ENCODE measurements around the gene SLIT1. TPM values are rescaled to one million over a fixed set of nuclear protein-coding genes. Genes with fewer than 3 reads are reported as not detected.

Gene SLIT1
- total RNA-seq, 1 donor from 2014 or later: not detected

- intact Hi-C loops (cut with DNase I): no loop called here
- no peaks in the 10 kb centered on the region for H3K9me3 ChIP-seq
- DNase-seq (ENCODE audit: low spot score in 2 of 2): no peak
- no peak overlapping the region for H3K4me3 ChIP-seq
- no peak overlapping the region for H3K27ac ChIP-seq
- TF ChIP-seq CTCF (IDR thresholded peaks at IDR 0.05): no peak
- no peaks in the 10 kb centered on the region for H3K4me1 ChIP-seq
- no peaks in the 10 kb centered on the region for H3K36me3 ChIP-seq
- no peaks in the 10 kb centered on the region for H3K27me3 ChIP-seq
Observed at GRCh38 chr10:97109547-97109946, 76.2 kb downstream of the SLIT1 start.

GRCh38 chr10:97107551-97107950 is 78.2 kb downstream of the SLIT1 start:
- Histone ChIP-seq H3K27me3 (no peaks in the 10 kb centered on the region), H3K9me3 (no peaks in the 10 kb centered on the region), H3K4me1 (no peaks in the 10 kb centered on the region), H3K27ac (no peak overlapping the region), H3K36me3 (no peaks in the 10 kb centered on the region), H3K4me3 (no peak overlapping the region)
- DNase-seq (ENCODE audit: low spot score in 2 of 2): no peak
- intact Hi-C loops (cut with DNase I): no loop called here
- no peak for TF ChIP-seq CTCF (IDR thresholded peaks at IDR 0.05)

GRCh38 chr10:97106207-97106606 is 79.6 kb downstream of the SLIT1 start:
- intact Hi-C loops (cut with DNase I): no loop called here
- Histone ChIP-seq H3K4me3 (no peak overlapping the region), H3K27me3 (no peaks in the 10 kb centered on the region), H3K9me3 (no peaks in the 10 kb centered on the region), H3K36me3 (no peaks in the 10 kb centered on the region), H3K27ac (no peak overlapping the region), H3K4me1 (no peaks in the 10 kb centered on the region)
- DNase-seq (ENCODE audit: low spot score in 2 of 2): no peak
- no peak for TF ChIP-seq CTCF (IDR thresholded peaks at IDR 0.05)

- H3K27ac ChIP-seq: no peak overlapping the region
- no peak for DNase-seq (ENCODE audit: low spot score in 2 of 2)
- no peaks in the 10 kb centered on the region for H3K27me3 ChIP-seq
Observed at GRCh38 chr10:97105303-97105702, 80.5 kb downstream of the SLIT1 start.

GRCh38 chr10:97103316-97104080 is 82.3 kb downstream of the SLIT1 start:
- no peaks in the 10 kb centered on the region for H3K36me3 ChIP-seq
- no peak overlapping the region for H3K4me3 ChIP-seq
- intact Hi-C loops (cut with DNase I): no loop called here
- no peaks in the 10 kb centered on the region for H3K4me1 ChIP-seq
- no peaks in the 10 kb centered on the region for H3K9me3 ChIP-seq
- DNase-seq (ENCODE audit: low spot score in 2 of 2): no peak
- no peak for TF ChIP-seq CTCF (IDR thresholded peaks at IDR 0.05)
- no peak overlapping the region for H3K27ac ChIP-seq
- H3K27me3 ChIP-seq: no peaks in the 10 kb centered on the region

More at GRCh38 chr10:97105303-97105702, 80.5 kb downstream of the SLIT1 start:
- no peak for TF ChIP-seq CTCF (IDR thresholded peaks at IDR 0.05)
- Histone ChIP-seq H3K4me1 (no peaks in the 10 kb centered on the region), H3K4me3 (no peak overlapping the region), H3K36me3 (no peaks in the 10 kb centered on the region), H3K9me3 (no peaks in the 10 kb centered on the region)
- intact Hi-C loops (cut with DNase I): no loop called here
